Measurements from ENCODE around the gene BEX4. TPM values are rescaled to one million over a fixed set of nuclear protein-coding genes. Genes with fewer than 3 reads are reported as not detected.
A peak's percentile ranks its signal among the peaks of the same experiment; 100 is the strongest.

The BEX4 gene
- total RNA-seq, 8 experiments from 2014 or later = 0.56 to 199 (median 110) TPM

- WGBS, 10 experiments = 6 to 100% (median 29%) methylated on average over 1 to 6 of the region's 8 CpGs; no CpG with 5 or more reads in 2 of the 10 experiments
- ATAC-seq (replicated peaks in 6 of 8) = peak in 2 of 8 experiments; percentile 17 to 38
- in situ Hi-C loops (cut with MboI; ENCODE audit: low pct_unique_long_range_greater_than_20kb in 2 of 9, low sequenced_read_pairs in 9 of 9, unreplicated experiment in 9 of 9) = no loop called here
- Histone ChIP-seq H3K4me1 (replicated peaks in 1 of 2) (peaks cover 0 to 5% of the 10 kb centered on the region in 2 donors), H3K27ac (peak overlapping the region in 1 of 2 donors; percentile 97), H3K4me3 (peak overlapping the region; percentile 56 to 89 (median 67))
These were observed 38.7 kb downstream of the BEX4 start for GRCh38 chrX:103253608-103254007.

GRCh38 chrX:103254171-103254824 lies 39.4 kb downstream of the BEX4 start:
- in situ Hi-C loops (cut with MboI; ENCODE audit: low pct_unique_long_range_greater_than_20kb in 2 of 9, low sequenced_read_pairs in 9 of 9, unreplicated experiment in 9 of 9) = no loop called here
- WGBS, 10 experiments = 0 to 32% (median 2%) methylated on average over 1 to 8 of the region's 22 CpGs; no CpG with 5 or more reads in 7 of the 10 experiments
- H3K4me3 ChIP-seq = peak overlapping the region; percentile 56 to 89 (median 67)
- H3K4me1 ChIP-seq (replicated peaks in 1 of 2) = peaks cover 0 to 5% of the 10 kb centered on the region in 2 donors
- peak; percentile 69 to 78 (median 73) for ATAC-seq (replicated peaks in 6 of 8)
- H3K27ac ChIP-seq = peak overlapping the region; percentile 90 to 97

DNA sequence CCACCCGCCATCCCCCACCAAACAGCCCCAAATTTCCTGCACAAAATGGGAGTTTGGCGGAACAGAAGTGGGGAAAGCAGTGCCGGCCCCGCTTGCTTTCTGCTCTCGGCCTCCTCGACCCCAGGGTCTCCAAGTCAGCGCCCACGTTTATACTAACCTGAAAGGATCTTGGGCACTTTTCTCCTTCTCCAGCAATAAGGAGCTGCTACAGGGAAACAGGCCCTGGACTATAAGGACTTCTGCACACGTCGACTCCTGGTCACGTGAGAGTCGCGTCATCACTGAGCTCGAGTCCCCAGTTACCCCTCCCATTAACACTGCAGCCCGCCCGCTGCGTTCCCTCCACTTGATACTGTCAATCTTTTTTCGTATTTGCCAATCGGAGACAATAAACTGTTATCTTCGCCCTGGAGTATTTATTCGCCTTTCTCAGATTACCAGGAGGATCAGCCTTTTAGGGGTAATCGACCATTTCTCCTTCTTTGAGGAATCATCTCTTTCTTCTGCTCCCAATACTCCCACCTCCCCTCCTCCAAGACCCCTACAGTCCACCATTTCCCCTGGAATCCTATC lies 40.1 kb downstream of the BEX4 start, which contains the start of gene TCEAL8:
Gene TCEAL8 (minus strand): TSS at position 235 of the 573 bp plus-strand sequence. CDS start 1,176 bp downstream, outside the sequence.
- peaks cover 0 to 5% of the 10 kb centered on the region in 2 donors for H3K4me1 ChIP-seq (replicated peaks in 1 of 2)
- peak within 1 kb of the TSS; percentile 56 to 89 (median 67) for H3K4me3 ChIP-seq
- WGBS, 10 experiments = 0 to 17% (median 0%) methylated on average over 2 to 6 of the region's 22 CpGs; no CpG with 5 or more reads in 6 of the 10 experiments
- in situ Hi-C loops (cut with MboI; ENCODE audit: low pct_unique_long_range_greater_than_20kb in 2 of 9, low sequenced_read_pairs in 9 of 9, unreplicated experiment in 9 of 9) = no loop called here
- H3K27ac ChIP-seq = peak within 1 kb of the TSS; percentile 90 to 97
- ATAC-seq (replicated peaks in 6 of 8) = peak; percentile 88 to 95 (median 92)

DNA sequence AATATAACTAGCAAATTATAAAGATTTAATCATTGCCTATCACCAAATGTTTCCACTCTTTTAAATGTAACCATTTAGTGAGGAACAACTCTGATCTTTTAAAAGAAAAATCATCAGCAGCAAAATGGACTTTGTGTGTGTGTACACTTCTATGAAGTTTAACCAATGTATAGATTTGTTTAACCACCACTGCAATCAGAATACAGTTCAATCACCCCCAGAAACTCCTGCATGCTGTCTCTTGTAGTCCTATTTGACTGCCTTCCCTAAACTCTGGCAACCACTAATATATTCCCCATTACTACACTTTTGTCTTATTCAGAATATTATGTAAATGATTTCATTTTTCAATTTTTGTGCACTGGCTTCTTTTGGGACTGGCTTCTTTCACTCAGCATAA lies 41.7 kb downstream of the BEX4 start:
- no peak overlapping the region for H3K4me3 ChIP-seq
- no peak for ATAC-seq (replicated peaks in 6 of 8)
- peaks cover 0 to 5% of the 10 kb centered on the region in 2 donors for H3K4me1 ChIP-seq (replicated peaks in 1 of 2)
- in situ Hi-C loops (cut with MboI; ENCODE audit: low pct_unique_long_range_greater_than_20kb in 2 of 9, low sequenced_read_pairs in 9 of 9, unreplicated experiment in 9 of 9) = no loop called here
- no peak overlapping the region for H3K27ac ChIP-seq

- Histone ChIP-seq H3K4me1 (replicated peaks in 1 of 2) (peaks cover 0 to 4% of the 10 kb centered on the region in 2 donors), H3K4me3 (no peak overlapping the region), H3K27ac (no peak overlapping the region)
- in situ Hi-C loops (cut with MboI; ENCODE audit: low pct_unique_long_range_greater_than_20kb in 2 of 9, low sequenced_read_pairs in 9 of 9, unreplicated experiment in 9 of 9) = no loop called here
- ATAC-seq (replicated peaks in 6 of 8) = no peak
These were observed 43.4 kb downstream of the BEX4 start for GRCh38 chrX:103258275-103258674.

Other genes starting within 250 kb of the BEX4 start
- gene BEX1, start 150.9 kb upstream of the BEX4 start, total RNA-seq = 100 to 1,000 TPM in 5 of 8 experiments, 1 to 10 TPM in 1, not detected in 2; 8.8 to 352 (median 299) TPM
- gene NXF3, start 122.0 kb upstream of the BEX4 start, total RNA-seq = 10 to 100 TPM in 1 of 8 experiments, under 1 TPM in 3, not detected in 4; 0.24 to 34.6 (median 0.35) TPM
- gene TCEAL8, start 40.0 kb downstream of the BEX4 start, total RNA-seq = 100 to 1,000 TPM in 4 of 8 experiments, 10 to 100 TPM in 4; 69.1 to 145 (median 105) TPM
- gene TCEAL5, start 61.6 kb downstream of the BEX4 start, total RNA-seq = 10 to 100 TPM in 5 of 8 experiments, 1 to 10 TPM in 2, under 1 TPM in 1; 0.87 to 47.2 (median 11.4) TPM
- gene BEX2, start 95.9 kb downstream of the BEX4 start, total RNA-seq = 100 to 1,000 TPM in 4 of 8 experiments, 10 to 100 TPM in 3, 1 to 10 TPM in 1; 1.5 to 166 (median 99.5) TPM
- gene TCEAL7, start 115.1 kb downstream of the BEX4 start, total RNA-seq = 10 to 100 TPM in 6 of 8 experiments, 1 to 10 TPM in 1, not detected in 1; 9.5 to 65.1 (median 34.1) TPM
- 100 to 1,000 TPM in 2 of 8 experiments, 10 to 100 TPM in 6; 50.0 to 157 (median 69.9) TPM for gene TCEAL9, start 141.4 kb downstream of the BEX4 start, total RNA-seq
- 100 to 1,000 TPM in 7 of 8 experiments, 10 to 100 TPM in 1; 70.9 to 433 (median 289) TPM for gene BEX3, start 161.4 kb downstream of the BEX4 start, total RNA-seq

Measured in motor neuron (in vitro differentiated cells).